IPS-18a (cell line): ENCODE data around the gene CENPM.

Experiments used
- H3K27ac ChIP-seq: one replicate; pipeline ENCODE4 v1.5.1; 2013; ENCODE audit warnings: low read length
- H3K27me3 ChIP-seq: one replicate; pipeline ENCODE4 v1.6.1; 2013; ENCODE audit warnings: mild to moderate bottlenecking, low read length; ENCODE audit not compliant: control insufficient read depth, insufficient read depth
- H3K36me3 ChIP-seq: one replicate; pipeline ENCODE4 v1.6.1; 2013; ENCODE audit warnings: low read depth, low read length; ENCODE audit not compliant: control insufficient read depth
- H3K4me1 ChIP-seq: one replicate; pipeline ENCODE4 v1.6.1; 2013; ENCODE audit warnings: low read depth, low read length; ENCODE audit not compliant: control insufficient read depth
- H3K4me3 ChIP-seq: one replicate; pipeline ENCODE4 v1.5.1; 2013; ENCODE audit warnings: low read length
- H3K9ac ChIP-seq: one replicate; pipeline ENCODE4 v1.6.1; 2013; ENCODE audit warnings: mild to moderate bottlenecking, low read length, moderate library complexity
- H3K9me3 ChIP-seq: one replicate; pipeline ENCODE4 v1.6.1; 2013; ENCODE audit warnings: low read depth, low read length; ENCODE audit not compliant: control insufficient read depth

Gene CENPM

DNA sequence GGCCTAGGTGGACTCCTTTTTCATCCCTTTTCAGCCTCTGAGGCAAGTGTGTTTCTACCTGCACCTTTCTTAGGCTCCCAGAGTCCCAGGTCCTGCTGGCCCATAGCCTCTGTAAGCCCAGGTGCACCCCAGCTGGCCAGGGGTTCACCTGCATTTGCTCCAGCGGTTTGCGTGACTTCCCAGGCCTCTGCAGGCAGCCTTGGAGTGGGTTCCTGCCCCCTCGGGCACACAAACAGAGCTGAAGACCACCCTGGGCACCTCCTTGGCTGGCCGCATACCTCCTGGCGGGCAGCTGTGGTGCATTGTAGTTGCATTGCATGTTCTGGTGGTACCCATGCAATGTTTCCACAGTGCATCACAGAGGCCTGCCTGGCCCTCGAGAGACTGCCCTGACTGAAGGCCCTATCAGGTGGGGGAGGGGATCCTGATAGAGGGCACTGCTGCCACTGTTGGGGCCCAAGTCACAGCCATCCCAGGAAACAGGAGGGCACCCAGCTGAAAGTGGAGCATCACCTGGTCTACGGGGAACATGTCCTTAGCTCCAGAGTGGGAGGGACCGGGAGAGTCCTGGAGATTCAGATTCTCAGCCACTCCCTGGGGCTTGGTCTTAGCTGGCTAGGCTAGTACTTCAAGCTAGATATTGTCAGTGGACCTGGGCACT lies 46.2 kb downstream of the CENPM start:
- Histone ChIP-seq H3K9ac (no peak overlapping the region), H3K4me1 (no peaks in the 10 kb centered on the region), H3K4me3 (no peak overlapping the region), H3K36me3 (peaks cover 79% of the 10 kb centered on the region), H3K27me3 (no peaks in the 10 kb centered on the region), H3K9me3 (no peaks in the 10 kb centered on the region), H3K27ac (no peak overlapping the region)

DNA sequence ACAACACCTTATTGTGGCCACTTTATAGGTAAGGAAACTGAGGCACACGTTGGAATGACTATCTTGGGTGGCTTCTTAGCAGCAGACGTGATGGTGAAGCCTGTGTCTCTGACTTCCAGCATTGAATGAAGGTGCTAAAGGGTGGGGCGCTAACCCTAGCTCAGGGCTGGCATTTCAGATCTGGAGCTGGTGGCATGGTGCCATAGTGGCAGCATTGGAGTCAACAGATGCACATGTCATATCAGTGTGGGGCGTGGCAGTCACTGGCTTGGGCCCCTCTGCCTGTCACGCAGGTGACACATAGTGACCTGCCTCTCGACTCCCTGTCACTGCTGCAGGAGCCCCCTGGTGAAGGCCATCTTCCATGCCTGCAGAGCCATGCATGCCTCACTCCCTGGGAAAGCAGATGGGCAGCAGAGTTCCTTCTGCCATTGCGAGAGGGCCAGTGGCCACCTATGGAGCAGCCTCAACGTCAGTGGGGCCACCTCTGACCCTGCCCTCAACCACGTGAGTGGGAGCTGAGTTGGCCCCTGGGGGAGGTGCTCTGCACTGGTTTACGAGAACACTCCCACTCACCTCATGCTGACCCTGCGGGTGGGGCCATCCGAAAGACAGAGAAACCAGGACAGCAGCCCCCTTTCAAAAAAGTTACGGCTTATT lies 46.8 kb downstream of the CENPM start:
- H3K4me1 ChIP-seq: no peaks in the 10 kb centered on the region
- no peaks in the 10 kb centered on the region for H3K9me3 ChIP-seq
- H3K4me3 ChIP-seq: no peak overlapping the region
- no peaks in the 10 kb centered on the region for H3K27me3 ChIP-seq
- no peak overlapping the region for H3K9ac ChIP-seq
- H3K36me3 ChIP-seq: peaks cover 78% of the 10 kb centered on the region
- H3K27ac ChIP-seq: no peak overlapping the region

- H3K36me3 ChIP-seq: peaks cover 78% of the 10 kb centered on the region
- H3K9me3 ChIP-seq: no peaks in the 10 kb centered on the region
- H3K27ac ChIP-seq: no peak overlapping the region
- no peaks in the 10 kb centered on the region for H3K27me3 ChIP-seq
- H3K9ac ChIP-seq: no peak overlapping the region
- H3K4me3 ChIP-seq: no peak overlapping the region
- H3K4me1 ChIP-seq: no peaks in the 10 kb centered on the region
Observed at GRCh38 chr22:41899110-41899509, 47.8 kb downstream of the CENPM start.

GRCh38 chr22:41898645-41899044 lies 48.3 kb downstream of the CENPM start:
- Histone ChIP-seq H3K27ac (no peak overlapping the region), H3K9ac (no peak overlapping the region), H3K27me3 (no peaks in the 10 kb centered on the region), H3K9me3 (no peaks in the 10 kb centered on the region), H3K4me3 (no peak overlapping the region), H3K4me1 (no peaks in the 10 kb centered on the region), H3K36me3 (peaks cover 79% of the 10 kb centered on the region)

GRCh38 chr22:41893591-41894375 lies 53.2 kb downstream of the CENPM start:
- Histone ChIP-seq H3K9me3 (no peaks in the 10 kb centered on the region), H3K4me1 (no peaks in the 10 kb centered on the region), H3K36me3 (peaks cover 71% of the 10 kb centered on the region), H3K9ac (no peak overlapping the region), H3K4me3 (no peak overlapping the region), H3K27ac (no peak overlapping the region), H3K27me3 (no peaks in the 10 kb centered on the region)

- H3K9me3 ChIP-seq: no peaks in the 10 kb centered on the region
- H3K36me3 ChIP-seq: peaks cover 73% of the 10 kb centered on the region
- no peaks in the 10 kb centered on the region for H3K4me1 ChIP-seq
- H3K27me3 ChIP-seq: no peaks in the 10 kb centered on the region
- H3K9ac ChIP-seq: no peak overlapping the region
- H3K4me3 ChIP-seq: no peak overlapping the region
- no peak overlapping the region for H3K27ac ChIP-seq
Observed at GRCh38 chr22:41892721-41893120, 54.2 kb downstream of the CENPM start.

DNA sequence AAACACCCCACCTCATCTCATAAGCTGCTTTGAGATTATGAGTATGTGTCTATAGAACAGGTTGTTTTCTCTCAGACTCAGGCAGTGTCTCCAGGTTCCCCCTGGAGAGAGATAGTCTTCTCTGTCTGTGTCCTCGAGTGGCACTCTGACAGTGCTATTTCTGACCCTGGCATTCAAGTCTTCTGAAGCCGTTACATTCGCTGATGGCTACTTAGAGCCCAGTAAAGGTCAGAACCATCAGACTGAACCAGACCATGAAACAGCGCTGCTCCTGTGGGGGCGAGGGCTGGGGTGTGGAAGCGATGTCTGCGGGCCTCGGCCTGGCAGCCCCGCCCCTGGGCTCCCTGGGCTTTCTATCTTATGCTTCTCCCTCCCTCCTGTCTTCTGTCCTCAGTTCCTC lies 55.5 kb downstream of the CENPM start:
- H3K27ac ChIP-seq: no peak overlapping the region
- no peaks in the 10 kb centered on the region for H3K27me3 ChIP-seq
- H3K36me3 ChIP-seq: peaks cover 71% of the 10 kb centered on the region
- no peaks in the 10 kb centered on the region for H3K9me3 ChIP-seq
- H3K4me3 ChIP-seq: no peak overlapping the region
- no peaks in the 10 kb centered on the region for H3K4me1 ChIP-seq
- H3K9ac ChIP-seq: no peak overlapping the region
